ENCODE results near the gene TMEM9.

- no peak for TF ChIP-seq POLR2AphosphoS5 (IDR thresholded peaks at IDR 0.05)
- no peak for TF ChIP-seq CTCF (IDR thresholded peaks at IDR 0.05)
Measured at GRCh38 chr1:201172999-201173610, 18.8 kb upstream of the TMEM9 start.
